ENCODE data around the gene DENND11.
A peak's percentile ranks its signal among the peaks of the same experiment; 100 is the strongest.

The DENND11 gene

DNA sequence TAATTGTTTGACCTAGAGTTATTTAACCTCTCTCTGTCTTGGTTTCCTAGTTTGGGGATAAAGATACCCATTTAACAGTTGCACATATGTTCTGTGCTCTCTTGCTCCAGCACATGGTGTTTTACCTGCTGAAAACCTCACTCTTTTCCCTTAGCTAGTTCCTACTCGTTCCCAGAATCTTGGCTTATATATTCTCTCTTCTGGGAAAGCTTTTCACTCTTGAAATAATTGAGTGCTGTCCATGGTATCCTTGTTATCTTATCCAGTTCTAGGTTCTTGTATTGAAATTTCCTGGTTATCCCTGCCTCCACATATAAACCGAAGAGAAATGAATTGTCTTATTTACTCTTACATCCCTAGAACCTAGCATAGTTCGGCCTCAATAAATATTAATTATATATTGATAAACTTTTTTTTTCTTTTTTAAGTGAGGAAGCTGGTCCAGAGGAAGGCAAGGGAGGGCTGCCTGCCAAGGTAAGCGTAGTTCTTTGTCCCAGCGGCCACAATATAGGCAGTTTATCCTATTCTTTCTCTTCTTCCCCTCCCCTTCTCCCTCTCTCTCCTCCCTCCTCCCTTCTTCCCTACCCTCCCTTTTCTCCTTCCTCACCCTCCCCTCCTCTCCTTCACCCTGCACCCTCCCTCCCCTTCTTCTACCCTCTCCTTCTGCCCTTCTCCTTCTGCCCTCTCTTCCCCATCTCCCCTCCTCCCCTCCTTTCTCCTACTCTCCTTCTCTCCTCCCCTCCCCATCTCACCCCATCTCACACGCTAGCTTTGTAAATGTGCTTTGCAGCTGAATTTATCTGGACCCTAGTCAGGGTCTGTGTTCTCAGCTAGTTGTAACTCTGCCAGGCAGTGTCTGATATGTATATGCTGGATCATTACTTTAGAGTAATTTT is 14.1 kb upstream of the DENND11 start:
- Histone ChIP-seq H3K4me3 (ENCODE audit: control insufficient read depth in 1 of 7, extremely low read depth in 1 of 7, insufficient read depth in 4 of 7, low read depth in 2 of 7, low read length in 6 of 7) (no peak overlapping the region), H3K27me3 (replicated peaks in 2 of 5; ENCODE audit: control insufficient read depth in 4 of 5, insufficient read depth in 5 of 5, low read length in 4 of 5) (no peaks in the 10 kb centered on the region), H3K36me3 (ENCODE audit: control insufficient read depth in 4 of 4, insufficient read depth in 4 of 4, low read length in 3 of 4) (peaks cover 0 to 2% (median 0%) of the 10 kb centered on the region in 4 experiments), H3K27ac (ENCODE audit: insufficient read depth in 1 of 2, low read depth in 1 of 2, low read length in 2 of 2, poor library complexity in 1 of 2, severe bottlenecking in 2 of 2) (no peak overlapping the region), H3K4me1 (ENCODE audit: control extremely low read depth in 1 of 4, control insufficient read depth in 4 of 4, insufficient read depth in 4 of 4, low read length in 3 of 4) (no peaks in the 10 kb centered on the region), H3K9me3 (ENCODE audit: control extremely low read depth in 1 of 5, control insufficient read depth in 4 of 5, insufficient read depth in 2 of 5, low read depth in 1 of 5, low read length in 4 of 5) (no peaks in the 10 kb centered on the region)
- DNase-seq: no peak
- no CpG with 5 or more reads among the region's 6 CpGs for WGBS (ENCODE audit: insufficient coverage)
- ChIA-PET POLR2A (no interaction called here), CTCF (interaction anchor here (2.8 to 3.6 kb wide), 2 partner anchors 21 to 61 kb away, joined by 11 to 14 read pairs; partner anchors contain the start of gene SSBP1)

DNA sequence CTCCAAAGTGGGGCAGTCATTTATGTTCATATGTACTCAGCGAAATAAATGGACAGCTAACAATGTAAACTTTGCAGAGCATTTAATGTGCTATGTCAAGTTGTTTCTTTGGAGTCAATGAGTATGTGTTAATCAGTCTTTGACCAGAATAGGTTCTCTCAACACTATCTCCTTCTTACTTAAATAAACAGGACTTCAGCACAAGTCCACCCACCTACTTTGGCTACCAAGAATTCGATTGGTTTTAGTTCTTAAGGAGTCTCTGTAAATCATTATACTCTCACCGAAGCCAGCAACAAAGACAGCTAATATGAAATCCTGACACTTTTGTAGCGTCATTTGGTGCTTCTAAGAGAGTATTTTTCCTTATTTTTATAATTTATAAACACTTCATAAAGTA is 13.1 kb upstream of the DENND11 start:
- no peaks in the 10 kb centered on the region for H3K9me3 ChIP-seq (ENCODE audit: control extremely low read depth in 1 of 5, control insufficient read depth in 4 of 5, insufficient read depth in 2 of 5, low read depth in 1 of 5, low read length in 4 of 5)
- H3K27me3 ChIP-seq (replicated peaks in 2 of 5; ENCODE audit: control insufficient read depth in 4 of 5, insufficient read depth in 5 of 5, low read length in 4 of 5): no peaks in the 10 kb centered on the region
- no peak overlapping the region for H3K27ac ChIP-seq (ENCODE audit: insufficient read depth in 1 of 2, low read depth in 1 of 2, low read length in 2 of 2, poor library complexity in 1 of 2, severe bottlenecking in 2 of 2)
- no peak for DNase-seq
- H3K4me1 ChIP-seq (ENCODE audit: control extremely low read depth in 1 of 4, control insufficient read depth in 4 of 4, insufficient read depth in 4 of 4, low read length in 3 of 4): no peaks in the 10 kb centered on the region
- H3K36me3 ChIP-seq (ENCODE audit: control insufficient read depth in 4 of 4, insufficient read depth in 4 of 4, low read length in 3 of 4): peaks cover 0 to 2% (median 0%) of the 10 kb centered on the region in 4 experiments
- no peak overlapping the region for H3K4me3 ChIP-seq (ENCODE audit: control insufficient read depth in 1 of 7, extremely low read depth in 1 of 7, insufficient read depth in 4 of 7, low read depth in 2 of 7, low read length in 6 of 7)
- POLR2A ChIA-PET: no interaction called here
- WGBS (ENCODE audit: insufficient coverage): 90% methylated on average over 2 of the region's 4 CpGs
- CTCF ChIA-PET: interaction anchor here (0.5 to 3.6 kb wide), 7 partner anchors 11 to 578 kb away, joined by 3 to 14 read pairs (median 4); partner anchors contain the start of gene SSBP1

DNA sequence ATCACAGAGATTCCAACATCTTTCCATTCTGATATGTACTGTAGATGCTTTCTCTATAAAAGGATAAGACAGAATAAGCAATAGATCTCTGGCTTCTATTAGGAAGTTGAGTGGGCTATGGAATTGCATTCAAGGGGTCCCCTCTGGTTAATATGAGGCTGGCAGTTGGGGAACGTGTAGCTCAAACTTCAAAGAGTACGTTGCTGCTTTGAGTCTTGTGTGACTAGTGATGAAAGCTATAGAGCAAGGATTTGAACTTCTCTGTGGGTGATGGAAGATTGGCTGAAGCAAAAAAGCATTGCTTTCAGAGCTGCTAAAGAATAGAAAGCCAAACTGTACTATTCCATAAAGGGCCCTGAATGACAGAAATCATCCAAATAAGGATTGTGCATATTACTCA is 12.6 kb upstream of the DENND11 start:
- Histone ChIP-seq H3K9me3 (ENCODE audit: control extremely low read depth in 1 of 5, control insufficient read depth in 4 of 5, insufficient read depth in 2 of 5, low read depth in 1 of 5, low read length in 4 of 5) (no peaks in the 10 kb centered on the region), H3K27ac (ENCODE audit: insufficient read depth in 1 of 2, low read depth in 1 of 2, low read length in 2 of 2, poor library complexity in 1 of 2, severe bottlenecking in 2 of 2) (no peak overlapping the region), H3K27me3 (replicated peaks in 2 of 5; ENCODE audit: control insufficient read depth in 4 of 5, insufficient read depth in 5 of 5, low read length in 4 of 5) (no peaks in the 10 kb centered on the region), H3K4me3 (ENCODE audit: control insufficient read depth in 1 of 7, extremely low read depth in 1 of 7, insufficient read depth in 4 of 7, low read depth in 2 of 7, low read length in 6 of 7) (no peak overlapping the region), H3K4me1 (ENCODE audit: control extremely low read depth in 1 of 4, control insufficient read depth in 4 of 4, insufficient read depth in 4 of 4, low read length in 3 of 4) (no peaks in the 10 kb centered on the region), H3K36me3 (ENCODE audit: control insufficient read depth in 4 of 4, insufficient read depth in 4 of 4, low read length in 3 of 4) (peaks cover 0 to 2% (median 0%) of the 10 kb centered on the region in 4 experiments)
- 100% methylated on average over 2 of the region's 2 CpGs for WGBS (ENCODE audit: insufficient coverage)
- ChIA-PET POLR2A (no interaction called here), CTCF (interaction anchor here (0.5 to 2.8 kb wide), 10 partner anchors 10 to 579 kb away, joined by 3 to 14 read pairs (median 3); partner anchors contain the start of gene SSBP1)
- DNase-seq: no peak

DNA sequence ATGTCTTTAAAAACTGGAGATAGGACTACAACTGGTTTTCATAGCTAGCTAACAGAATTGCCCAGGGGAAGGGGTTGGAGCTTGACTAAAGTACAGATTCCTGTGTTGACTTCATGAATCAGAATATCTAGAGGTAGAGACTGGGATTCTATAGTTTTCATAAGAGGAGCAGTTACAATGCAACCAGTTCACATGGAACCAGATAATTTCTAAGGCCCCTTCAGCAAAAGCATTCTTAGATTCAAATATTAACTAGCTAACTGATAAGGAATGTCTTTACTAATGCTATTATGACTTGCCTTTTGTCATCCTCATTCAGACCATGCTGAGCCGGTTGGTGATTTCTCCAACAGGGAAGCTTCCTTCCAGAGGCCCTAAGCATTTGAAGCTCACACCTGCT is 11.9 kb upstream of the DENND11 start:
- no peaks in the 10 kb centered on the region for H3K27me3 ChIP-seq (replicated peaks in 2 of 5; ENCODE audit: control insufficient read depth in 4 of 5, insufficient read depth in 5 of 5, low read length in 4 of 5)
- no peak overlapping the region for H3K4me3 ChIP-seq (ENCODE audit: control insufficient read depth in 1 of 7, extremely low read depth in 1 of 7, insufficient read depth in 4 of 7, low read depth in 2 of 7, low read length in 6 of 7)
- DNase-seq: no peak
- peaks cover 0 to 2% (median 0%) of the 10 kb centered on the region in 4 experiments for H3K36me3 ChIP-seq (ENCODE audit: control insufficient read depth in 4 of 4, insufficient read depth in 4 of 4, low read length in 3 of 4)
- H3K9me3 ChIP-seq (ENCODE audit: control extremely low read depth in 1 of 5, control insufficient read depth in 4 of 5, insufficient read depth in 2 of 5, low read depth in 1 of 5, low read length in 4 of 5): no peaks in the 10 kb centered on the region
- H3K4me1 ChIP-seq (ENCODE audit: control extremely low read depth in 1 of 4, control insufficient read depth in 4 of 4, insufficient read depth in 4 of 4, low read length in 3 of 4): no peaks in the 10 kb centered on the region
- POLR2A ChIA-PET: no interaction called here
- CTCF ChIA-PET: interaction anchor here (0.7 to 2.8 kb wide), 8 partner anchors 9 to 60 kb away, joined by 3 to 14 read pairs (median 3); partner anchors contain the start of genes DENND11 and SSBP1
- 100% methylated on average over 1 of the region's 1 CpG for WGBS (ENCODE audit: insufficient coverage)
- H3K27ac ChIP-seq (ENCODE audit: insufficient read depth in 1 of 2, low read depth in 1 of 2, low read length in 2 of 2, poor library complexity in 1 of 2, severe bottlenecking in 2 of 2): no peak overlapping the region

DNA sequence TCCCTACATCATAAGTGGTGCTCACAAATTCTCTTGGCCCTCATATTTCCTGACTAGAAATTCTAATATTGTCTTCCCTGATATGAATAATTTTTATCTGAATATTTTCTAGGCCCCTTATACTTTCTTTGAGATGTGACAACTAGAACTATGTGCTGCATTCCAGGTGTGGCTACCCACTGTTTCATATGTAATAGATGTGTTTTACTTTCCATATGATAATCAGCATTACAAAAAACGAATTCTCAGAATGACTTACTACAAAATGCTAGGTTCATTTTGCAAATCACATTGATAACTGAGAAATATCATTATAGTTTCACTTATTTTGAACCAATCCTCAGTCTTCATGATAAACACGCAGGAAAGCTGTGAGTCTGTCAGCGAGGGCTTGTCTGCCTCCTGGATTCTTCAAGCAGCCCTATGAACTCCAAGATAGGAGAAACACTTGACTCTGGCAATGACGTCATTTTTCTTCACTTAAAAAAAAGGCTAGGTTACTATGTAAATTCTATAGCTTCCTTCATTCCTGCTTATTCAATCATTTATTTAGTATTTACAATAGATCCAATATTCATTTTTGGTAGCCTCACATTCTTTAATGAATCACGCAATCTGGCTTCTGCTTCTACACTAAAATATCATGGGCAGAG is 10.8 kb upstream of the DENND11 start:
- H3K4me1 ChIP-seq (ENCODE audit: control extremely low read depth in 1 of 4, control insufficient read depth in 4 of 4, insufficient read depth in 4 of 4, low read length in 3 of 4): no peaks in the 10 kb centered on the region

DNA sequence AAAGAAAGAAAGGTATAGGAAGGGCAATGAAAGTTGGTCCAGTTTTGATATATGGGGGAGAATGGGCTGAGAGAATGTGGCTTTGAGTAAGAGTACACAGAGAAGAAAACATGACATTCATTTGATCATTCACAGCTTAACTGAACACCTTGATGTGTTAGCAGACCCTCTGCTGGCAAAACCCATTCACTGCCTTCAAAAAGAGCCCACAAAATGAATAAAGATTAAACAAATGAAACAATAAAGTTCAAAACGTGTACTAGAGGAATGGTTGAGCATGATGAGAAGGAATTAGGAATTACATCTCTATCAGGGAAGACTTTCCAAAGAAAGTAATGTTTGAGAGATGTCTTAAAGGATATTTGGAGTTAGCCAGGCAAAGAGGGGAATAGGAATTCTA is 8.3 kb upstream of the DENND11 start:
- no CpG with 5 or more reads among the region's 1 CpG for WGBS (ENCODE audit: insufficient coverage)
- Histone ChIP-seq H3K9me3 (ENCODE audit: control extremely low read depth in 1 of 5, control insufficient read depth in 4 of 5, insufficient read depth in 2 of 5, low read depth in 1 of 5, low read length in 4 of 5) (no peaks in the 10 kb centered on the region), H3K36me3 (ENCODE audit: control insufficient read depth in 4 of 4, insufficient read depth in 4 of 4, low read length in 3 of 4) (peaks cover 0 to 2% (median 0%) of the 10 kb centered on the region in 4 experiments), H3K27me3 (replicated peaks in 2 of 5; ENCODE audit: control insufficient read depth in 4 of 5, insufficient read depth in 5 of 5, low read length in 4 of 5) (no peaks in the 10 kb centered on the region), H3K27ac (ENCODE audit: insufficient read depth in 1 of 2, low read depth in 1 of 2, low read length in 2 of 2, poor library complexity in 1 of 2, severe bottlenecking in 2 of 2) (no peak overlapping the region), H3K4me3 (ENCODE audit: control insufficient read depth in 1 of 7, extremely low read depth in 1 of 7, insufficient read depth in 4 of 7, low read depth in 2 of 7, low read length in 6 of 7) (no peak overlapping the region), H3K4me1 (ENCODE audit: control extremely low read depth in 1 of 4, control insufficient read depth in 4 of 4, insufficient read depth in 4 of 4, low read length in 3 of 4) (no peaks in the 10 kb centered on the region)
- peak in 2 of 3 donors; percentile 34 to 36 for DNase-seq
- POLR2A ChIA-PET: interaction anchor here (1.1 kb wide), 1 partner anchor 28 kb away, joined by 3 read pairs; the partner anchor contains the start of gene SSBP1
- CTCF ChIA-PET: interaction anchor here (0.6 to 4.3 kb wide), 13 partner anchors 11 to 58 kb away, joined by 3 to 48 read pairs (median 5); partner anchors contain the start of gene SSBP1

More for the DNA sequence above, 10.8 kb upstream of the DENND11 start:
- Histone ChIP-seq H3K27ac (ENCODE audit: insufficient read depth in 1 of 2, low read depth in 1 of 2, low read length in 2 of 2, poor library complexity in 1 of 2, severe bottlenecking in 2 of 2) (no peak overlapping the region), H3K36me3 (ENCODE audit: control insufficient read depth in 4 of 4, insufficient read depth in 4 of 4, low read length in 3 of 4) (peaks cover 0 to 2% (median 0%) of the 10 kb centered on the region in 4 experiments), H3K27me3 (replicated peaks in 2 of 5; ENCODE audit: control insufficient read depth in 4 of 5, insufficient read depth in 5 of 5, low read length in 4 of 5) (no peaks in the 10 kb centered on the region), H3K9me3 (ENCODE audit: control extremely low read depth in 1 of 5, control insufficient read depth in 4 of 5, insufficient read depth in 2 of 5, low read depth in 1 of 5, low read length in 4 of 5) (no peaks in the 10 kb centered on the region), H3K4me3 (ENCODE audit: control insufficient read depth in 1 of 7, extremely low read depth in 1 of 7, insufficient read depth in 4 of 7, low read depth in 2 of 7, low read length in 6 of 7) (no peak overlapping the region)
- WGBS (ENCODE audit: insufficient coverage): 100% methylated on average over 3 of the region's 5 CpGs
- ChIA-PET POLR2A (no interaction called here), CTCF (interaction anchor here (0.9 to 1.5 kb wide), 4 partner anchors 10 to 11 kb away, joined by 3 to 4 read pairs (median 3); partner anchors contain the start of gene DENND11)
- DNase-seq: no peak
